CD8-positive, alpha-beta memory T cell (primary cell): Measurements from ENCODE around the gene ZNF365. TPM values are rescaled to one million over a fixed set of nuclear protein-coding genes. Genes with fewer than 3 reads are reported as not detected.
"Not testable (repeated sequence)": the region's sequence is repeated elsewhere in the genome, so short reads cannot be mapped to it uniquely, and the experiment has no call there.

Experiments
- CTCF ChIA-PET: fragments of 350-600 bp; sonication (Branson Sonifier 250); formaldehyde crosslinking; loops from one replicate; lab custom pipeline; 2021; ENCODE audit warnings: antibody characterized with exemption; lab: Charles Lee
- POLR2A ChIA-PET: fragments of 350-600 bp; sonication (Branson Sonifier 250); formaldehyde crosslinking; loops from one replicate; lab custom pipeline; 2021; ENCODE audit warnings: antibody characterized with exemption; lab: Charles Lee
- DNase-seq, 5 donors: peaks; one replicate each; pipeline versions ENCODE4 v3.0.0 to v3.0.0-alpha.2; 2020 to 2022; ENCODE audit warnings: mixed read lengths in 1 of 5
- H3K27ac ChIP-seq: one replicate; pipeline ENCODE4 v1.7.0; 2013; ENCODE audit warnings: low read depth, mild to moderate bottlenecking, low read length, moderate library complexity
- H3K27me3 ChIP-seq: 2 replicates; pipeline ENCODE4 v1.7.0; 2013; ENCODE audit warnings: low read length, mild to moderate bottlenecking; ENCODE audit not compliant: insufficient read depth, poor library complexity, severe bottlenecking
- H3K36me3 ChIP-seq: 2 replicates; pipeline ENCODE4 v1.7.0; 2013; ENCODE audit warnings: mild to moderate bottlenecking, low read length, moderate library complexity; ENCODE audit not compliant: insufficient read depth
- H3K4me1 ChIP-seq: 2 replicates; pipeline ENCODE4 v1.7.0; 2013; ENCODE audit warnings: mild to moderate bottlenecking, low read length, moderate library complexity; ENCODE audit not compliant: insufficient read depth
- H3K4me3 ChIP-seq: 2 replicates; pipeline ENCODE4 v1.7.0; 2013; ENCODE audit warnings: mild to moderate bottlenecking, low read length
- H3K9me3 ChIP-seq: 2 replicates; pipeline ENCODE4 v1.7.0; 2013; ENCODE audit warnings: mild to moderate bottlenecking, low read length
- H3K27ac Mint-ChIP-seq, 8 donors: one replicate each; pipeline ENCODE4 v1.8.0; 2020 to 2021; ENCODE audit warnings: mixed read lengths in 8 of 8, mild to moderate bottlenecking in 6 of 8, inconsistent platforms in 3 of 8, moderate library complexity in 3 of 8
- H3K27me3 Mint-ChIP-seq, 2 donors: one replicate each; pipeline ENCODE4 v1.8.0; 2020 to 2021; ENCODE audit warnings: mixed read lengths in 2 of 2, mild to moderate bottlenecking in 1 of 2, moderate library complexity in 1 of 2
- H3K36me3 Mint-ChIP-seq, 3 donors: one replicate each; pipeline ENCODE4 v1.8.0; 2020 to 2021; ENCODE audit warnings: mixed read lengths in 3 of 3, inconsistent platforms in 1 of 3, mild to moderate bottlenecking in 1 of 3
- H3K4me1 Mint-ChIP-seq, 3 donors: one replicate each; pipeline ENCODE4 v1.8.0; 2020 to 2021; ENCODE audit warnings: mixed read lengths in 3 of 3, inconsistent platforms in 1 of 3, mild to moderate bottlenecking in 1 of 3
- H3K4me3 Mint-ChIP-seq, 7 donors: one replicate each; pipeline ENCODE4 v1.8.0; 2020 to 2021; ENCODE audit warnings: mixed read lengths in 7 of 7, mild to moderate bottlenecking in 6 of 7, moderate library complexity in 4 of 7, inconsistent platforms in 2 of 7
- H3K9me3 Mint-ChIP-seq, 5 donors: one replicate each; pipeline ENCODE4 v1.8.0; 2020 to 2022; ENCODE audit warnings: mixed read lengths in 5 of 5, mild to moderate bottlenecking in 3 of 5, moderate library complexity in 2 of 5, inconsistent platforms in 1 of 5
- polyA plus RNA-seq: library from polyadenylated mRNA; unstranded; fragments of 300-500 nt; fragmentation: Illumina TruSeq; gene quantifications from one replicate; pipeline ENCODE4 v1.2.3, GENCODE V29; 2021
- total RNA-seq, 2 experiments: library from RNA; stranded (reverse); gene quantifications; one replicate each; pipeline ENCODE4 v1.2.3, GENCODE V29; 2021

Gene ZNF365
- total and polyA plus RNA-seq, 3 experiments from 2014 or later: 0.53 to 2.7 (median 0.93) TPM

- Mint-ChIP-seq H3K27me3 (peaks cover 11 to 14% of the 10 kb centered on the region in 2 donors), H3K36me3 (peaks cover 1 to 15% (median 7%) of the 10 kb centered on the region in 3 donors), H3K9me3 (peaks cover 23 to 37% (median 27%) of the 10 kb centered on the region in 5 donors)
- H3K27me3 ChIP-seq, H3K4me1 Mint-ChIP-seq, H3K27ac Mint-ChIP-seq, H3K9me3 ChIP-seq, H3K4me3 Mint-ChIP-seq, H3K27ac ChIP-seq, H3K36me3 ChIP-seq, H3K4me3 ChIP-seq, CTCF ChIA-PET, H3K4me1 ChIP-seq, POLR2A ChIA-PET, DNase-seq: not testable (repeated sequence)
These were observed 36.4 kb downstream of the ZNF365 start for GRCh38 chr10:62410528-62410927.

- H3K9me3 ChIP-seq, H3K27ac ChIP-seq, H3K27ac Mint-ChIP-seq, H3K27me3 ChIP-seq, POLR2A ChIA-PET, H3K36me3 ChIP-seq, DNase-seq, H3K4me3 ChIP-seq, H3K4me3 Mint-ChIP-seq, CTCF ChIA-PET, H3K4me1 Mint-ChIP-seq, H3K4me1 ChIP-seq: not testable (repeated sequence)
- peaks cover 14 to 15% of the 10 kb centered on the region in 2 donors for H3K27me3 Mint-ChIP-seq
- H3K9me3 Mint-ChIP-seq: peaks cover 23 to 37% (median 27%) of the 10 kb centered on the region in 5 donors
- H3K36me3 Mint-ChIP-seq: peaks cover 1 to 15% (median 7%) of the 10 kb centered on the region in 3 donors
These were observed 36.8 kb downstream of the ZNF365 start for GRCh38 chr10:62410934-62411333.

- peaks cover 4% of the 10 kb centered on the region for H3K27me3 ChIP-seq
- no peaks in the 10 kb centered on the region for H3K36me3 ChIP-seq
- H3K9me3 ChIP-seq: no peaks in the 10 kb centered on the region
- no peak for DNase-seq
- Mint-ChIP-seq H3K4me3 (no peak overlapping the region), H3K9me3 (peaks cover 15 to 30% (median 21%) of the 10 kb centered on the region in 5 donors), H3K4me1 (no peaks in the 10 kb centered on the region), H3K27ac (no peak overlapping the region), H3K27me3 (peaks cover 18 to 28% of the 10 kb centered on the region in 2 donors), H3K36me3 (peaks cover 1 to 8% (median 3%) of the 10 kb centered on the region in 3 donors)
- POLR2A ChIA-PET: no interaction called here
- H3K4me3 ChIP-seq: no peak overlapping the region
- CTCF ChIA-PET: no interaction called here
- no peak overlapping the region for H3K27ac ChIP-seq
- no peaks in the 10 kb centered on the region for H3K4me1 ChIP-seq
These were observed 38.9 kb downstream of the ZNF365 start for GRCh38 chr10:62413048-62413447.

- H3K4me3 ChIP-seq: no peak overlapping the region
- CTCF ChIA-PET: interaction anchor here (1.1 kb wide), 1 partner anchor 164 kb away, joined by 3 read pairs; no protein-coding TSS in a partner anchor
These were observed 39.5 kb downstream of the ZNF365 start for GRCh38 chr10:62413652-62414051.

GRCh38 chr10:62414359-62414758, 40.2 kb downstream of the ZNF365 start:
- no peaks in the 10 kb centered on the region for H3K9me3 ChIP-seq
- peaks cover 11 to 21% (median 18%) of the 10 kb centered on the region in 5 donors for H3K9me3 Mint-ChIP-seq
- no peak overlapping the region for H3K27ac ChIP-seq
- H3K4me1 Mint-ChIP-seq: no peaks in the 10 kb centered on the region
- ChIA-PET POLR2A (no interaction called here), CTCF (interaction anchor here (1.1 kb wide), 1 partner anchor 164 kb away, joined by 3 read pairs; no protein-coding TSS in a partner anchor)
- peaks cover 1 to 6% (median 3%) of the 10 kb centered on the region in 3 donors for H3K36me3 Mint-ChIP-seq
- H3K27ac Mint-ChIP-seq: no peak overlapping the region
- peaks cover 17 to 28% of the 10 kb centered on the region in 2 donors for H3K27me3 Mint-ChIP-seq
- no peak overlapping the region for H3K4me3 ChIP-seq
- DNase-seq: no peak
- H3K27me3 ChIP-seq: peaks cover 4% of the 10 kb centered on the region
- H3K4me1 ChIP-seq: no peaks in the 10 kb centered on the region
- no peaks in the 10 kb centered on the region for H3K36me3 ChIP-seq
- H3K4me3 Mint-ChIP-seq: no peak overlapping the region

More at GRCh38 chr10:62413652-62414051, 39.5 kb downstream of the ZNF365 start:
- peaks cover 18 to 28% of the 10 kb centered on the region in 2 donors for H3K27me3 Mint-ChIP-seq
- no peak overlapping the region for H3K27ac Mint-ChIP-seq
- POLR2A ChIA-PET: no interaction called here
- peaks cover 1 to 6% (median 5%) of the 10 kb centered on the region in 3 donors for H3K36me3 Mint-ChIP-seq
- H3K27me3 ChIP-seq: peaks cover 4% of the 10 kb centered on the region
- no peak for DNase-seq
- H3K27ac ChIP-seq: no peak overlapping the region
- peaks cover 11 to 24% (median 18%) of the 10 kb centered on the region in 5 donors for H3K9me3 Mint-ChIP-seq
- no peaks in the 10 kb centered on the region for H3K9me3 ChIP-seq
- no peak overlapping the region for H3K4me3 Mint-ChIP-seq
- H3K4me1 ChIP-seq: no peaks in the 10 kb centered on the region
- H3K4me1 Mint-ChIP-seq: no peaks in the 10 kb centered on the region
- H3K36me3 ChIP-seq: no peaks in the 10 kb centered on the region

GRCh38 chr10:62422068-62422590, 48.0 kb downstream of the ZNF365 start:
- H3K36me3 ChIP-seq: no peaks in the 10 kb centered on the region
- H3K27me3 Mint-ChIP-seq: peaks cover 5 to 6% of the 10 kb centered on the region in 2 donors
- H3K9me3 Mint-ChIP-seq: no peaks in the 10 kb centered on the region
- no peak overlapping the region for H3K27ac Mint-ChIP-seq
- no peak overlapping the region for H3K27ac ChIP-seq
- H3K4me3 Mint-ChIP-seq: no peak overlapping the region
- DNase-seq: no peak
- no peaks in the 10 kb centered on the region for H3K9me3 ChIP-seq
- H3K4me3 ChIP-seq: no peak overlapping the region
- ChIA-PET CTCF (no interaction called here), POLR2A (no interaction called here)
- H3K36me3 Mint-ChIP-seq: peaks cover 0 to 2% (median 0%) of the 10 kb centered on the region in 3 donors
- no peaks in the 10 kb centered on the region for H3K27me3 ChIP-seq
- H3K4me1 ChIP-seq: no peaks in the 10 kb centered on the region
- H3K4me1 Mint-ChIP-seq: no peaks in the 10 kb centered on the region

GRCh38 chr10:62424026-62424425, 49.9 kb downstream of the ZNF365 start:
- POLR2A ChIA-PET: no interaction called here
- no peak overlapping the region for H3K4me3 Mint-ChIP-seq

GRCh38 chr10:62426086-62426485, 51.9 kb downstream of the ZNF365 start:
- Histone ChIP-seq H3K9me3 (no peaks in the 10 kb centered on the region), H3K4me1 (no peaks in the 10 kb centered on the region), H3K27ac (no peak overlapping the region), H3K36me3 (no peaks in the 10 kb centered on the region), H3K27me3 (no peaks in the 10 kb centered on the region), H3K4me3 (no peak overlapping the region)
- no peak for DNase-seq
- ChIA-PET CTCF (interaction anchor here (2.1 kb wide), 1 partner anchor 11 kb away, joined by 7 read pairs; no protein-coding TSS in a partner anchor), POLR2A (no interaction called here)
- Mint-ChIP-seq H3K9me3 (peaks cover 0 to 4% (median 0%) of the 10 kb centered on the region in 5 donors), H3K27me3 (peaks cover 0 to 9% of the 10 kb centered on the region in 2 donors), H3K27ac (no peak overlapping the region), H3K4me1 (no peaks in the 10 kb centered on the region), H3K36me3 (peaks cover 0 to 3% (median 0%) of the 10 kb centered on the region in 3 donors), H3K4me3 (no peak overlapping the region)

More at GRCh38 chr10:62424026-62424425, 49.9 kb downstream of the ZNF365 start:
- Histone ChIP-seq H3K36me3 (no peaks in the 10 kb centered on the region), H3K4me3 (no peak overlapping the region), H3K27ac (no peak overlapping the region), H3K27me3 (no peaks in the 10 kb centered on the region), H3K9me3 (no peaks in the 10 kb centered on the region), H3K4me1 (no peaks in the 10 kb centered on the region)
- Mint-ChIP-seq H3K4me1 (no peaks in the 10 kb centered on the region), H3K27me3 (peaks cover 0 to 9% of the 10 kb centered on the region in 2 donors), H3K27ac (no peak overlapping the region), H3K36me3 (peaks cover 0 to 3% (median 0%) of the 10 kb centered on the region in 3 donors), H3K9me3 (peaks cover 0 to 4% (median 0%) of the 10 kb centered on the region in 5 donors)
- no peak for DNase-seq
- CTCF ChIA-PET: interaction anchor here (1.2 kb wide), 1 partner anchor 14 kb away, joined by 3 read pairs; no protein-coding TSS in a partner anchor
